ENCODE data around the gene TRIM63. TPM values are rescaled to one million over a fixed set of nuclear protein-coding genes. Genes with fewer than 3 reads are reported as not detected.
A peak's percentile ranks its signal among the peaks of the same experiment; 100 is the strongest.

The TRIM63 gene
- total and polyA plus RNA-seq, 9 of the 15 experiments (the other 6 are each of a cell fraction or from before 2014, with no cell fraction given): 0.08 to 0.57 (median 0.36) TPM

GRCh38 chr1:26078286-26079177, 11.1 kb upstream of the TRIM63 start (continued):
- TF ChIP-seq FOXM1 (IDR thresholded peaks at IDR 0.05; ENCODE audit: low read depth) (no peak), FOXM1 (CRISPR knock-in tag; IDR thresholded peaks at IDR 0.05; ENCODE audit: low read depth) (no peak), MEIS2 (IDR thresholded peaks at IDR 0.05; ENCODE audit: partially characterized antibody) (peak; percentile 69), MAFF (IDR thresholded peaks at IDR 0.05; ENCODE audit: low read length) (no peak), ZNF384 (IDR thresholded peaks at IDR 0.05; ENCODE audit: low read depth, low read length) (no peak), SP2 (IDR thresholded peaks at IDR 0.05; ENCODE audit: extremely low read depth, low read depth, low read length, poor library complexity, severe bottlenecking) (no peak), LEF1 (IDR thresholded peaks at IDR 0.05) (peak; percentile 24; the same call in 1 of the 2 replicates), TCF3 (CRISPR knock-in tag; IDR thresholded peaks at IDR 0.05) (peak; percentile 25; the same call in 1 of the 2 replicates), KAT2B (IDR thresholded peaks at IDR 0.05; ENCODE audit: low read depth, low read length) (no peak), POLR2AphosphoS5 (IDR thresholded peaks at IDR 0.05; ENCODE audit: control insufficient read depth, insufficient read depth, low read depth, low read length) (no peak), FOSL1 (tag; conservative IDR thresholded peaks at IDR 0.05) (peak; percentile 87), MITF (IDR thresholded peaks at IDR 0.05) (peak; percentile 49; the same call in 1 of the 2 replicates), HLTF (IDR thresholded peaks at IDR 0.05) (no peak), CBX5 (IDR thresholded peaks at IDR 0.05; ENCODE audit: borderline replicate concordance, low read depth) (no peak), REST (IDR thresholded peaks at IDR 0.05; ENCODE audit: borderline replicate concordance) (peak; percentile 17; the same call in 1 of the 2 replicates), REST (CRISPR knock-in tag; IDR thresholded peaks at IDR 0.05; ENCODE audit: low read depth) (no peak), ZNF740 (CRISPR knock-in tag; IDR thresholded peaks at IDR 0.05) (no peak), ZNF740 (tag; IDR thresholded peaks at IDR 0.05) (no peak; a peak in 1 of 4 replicates)
